Breast epithelium (tissue), 3 donors: ENCODE measurements around the gene SPRR2G.

Experiments used
- POLR2A ChIP-seq: fragments of 450-650 bp; IDR thresholded peaks from one replicate; pipeline ENCODE4 v1.6.1; 2016; ENCODE audit warnings: antibody characterized with exemption, mild to moderate bottlenecking, moderate library complexity
- TF ChIP-seq, protein P1 (sequence below), 3 donors: fragments of 450-650 bp; IDR thresholded peaks; one replicate each; pipeline ENCODE4 v1.5.1; 2016 to 2017; ENCODE audit warnings: antibody characterized with exemption in 3 of 3, mild to moderate bottlenecking in 3 of 3, moderate library complexity in 3 of 3

DNA sequence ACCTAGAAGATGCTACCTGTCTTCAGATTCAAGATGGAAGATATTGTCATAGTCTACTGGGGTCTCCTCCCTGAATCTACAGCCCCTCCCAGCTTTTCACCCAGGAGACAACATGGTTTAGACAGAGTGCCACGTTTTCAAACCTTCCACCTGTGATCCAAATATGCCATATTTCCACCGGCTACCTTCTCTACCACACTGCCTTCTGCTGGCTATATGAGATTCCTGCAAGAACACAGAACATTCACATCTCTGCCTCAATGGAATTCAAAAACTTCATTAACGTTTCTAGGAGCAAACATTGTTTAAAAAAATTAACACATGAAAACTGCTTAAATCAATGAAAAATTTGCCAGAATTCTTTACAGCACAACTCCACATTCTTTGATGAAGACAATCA is 39.7 kb upstream of the SPRR2G start:
- TF ChIP-seq POLR2A: no peak
- TF ChIP-seq, protein P1, sequence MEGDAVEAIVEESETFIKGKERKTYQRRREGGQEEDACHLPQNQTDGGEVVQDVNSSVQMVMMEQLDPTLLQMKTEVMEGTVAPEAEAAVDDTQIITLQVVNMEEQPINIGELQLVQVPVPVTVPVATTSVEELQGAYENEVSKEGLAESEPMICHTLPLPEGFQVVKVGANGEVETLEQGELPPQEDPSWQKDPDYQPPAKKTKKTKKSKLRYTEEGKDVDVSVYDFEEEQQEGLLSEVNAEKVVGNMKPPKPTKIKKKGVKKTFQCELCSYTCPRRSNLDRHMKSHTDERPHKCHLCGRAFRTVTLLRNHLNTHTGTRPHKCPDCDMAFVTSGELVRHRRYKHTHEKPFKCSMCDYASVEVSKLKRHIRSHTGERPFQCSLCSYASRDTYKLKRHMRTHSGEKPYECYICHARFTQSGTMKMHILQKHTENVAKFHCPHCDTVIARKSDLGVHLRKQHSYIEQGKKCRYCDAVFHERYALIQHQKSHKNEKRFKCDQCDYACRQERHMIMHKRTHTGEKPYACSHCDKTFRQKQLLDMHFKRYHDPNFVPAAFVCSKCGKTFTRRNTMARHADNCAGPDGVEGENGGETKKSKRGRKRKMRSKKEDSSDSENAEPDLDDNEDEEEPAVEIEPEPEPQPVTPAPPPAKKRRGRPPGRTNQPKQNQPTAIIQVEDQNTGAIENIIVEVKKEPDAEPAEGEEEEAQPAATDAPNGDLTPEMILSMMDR (IDR thresholded peaks at IDR 0.05): no peak
